Transverse colon (tissue), 4 donors: ENCODE results near the gene KRT1.

ENCODE experiments used
- EP300 ChIP-seq: sonication (generic); formaldehyde crosslinking; IDR thresholded peaks from one replicate; pipeline ENCODE4 v1.6.1; 2017; ENCODE audit warnings: antibody characterized with exemption, low read depth
- POLR2A ChIP-seq: fragments of 450-650 bp; IDR thresholded peaks from one replicate; pipeline ENCODE4 v1.6.1; 2016; ENCODE audit warnings: antibody characterized with exemption, mild to moderate bottlenecking, moderate library complexity
- POLR2AphosphoS5 ChIP-seq, 3 donors: sonication (generic); formaldehyde crosslinking; IDR thresholded peaks; one replicate each; pipeline ENCODE4 v1.6.1; 2016; ENCODE audit warnings: antibody characterized with exemption in 3 of 3
- TF ChIP-seq, protein P1 (sequence below), 5 experiments: fragments of 200-600 bp in 3 of 5; fragments of 450-650 bp in 2 of 5; sonication (generic) in 3 of 5; IDR thresholded peaks; 1 replicate in 2 of 5; 2 replicates in 3 of 5; pipeline ENCODE4 v1.5.1; 2016 to 2017; ENCODE audit warnings: antibody characterized with exemption in 5 of 5, inconsistent platforms in 3 of 5, mild to moderate bottlenecking in 2 of 5, moderate library complexity in 1 of 5

DNA sequence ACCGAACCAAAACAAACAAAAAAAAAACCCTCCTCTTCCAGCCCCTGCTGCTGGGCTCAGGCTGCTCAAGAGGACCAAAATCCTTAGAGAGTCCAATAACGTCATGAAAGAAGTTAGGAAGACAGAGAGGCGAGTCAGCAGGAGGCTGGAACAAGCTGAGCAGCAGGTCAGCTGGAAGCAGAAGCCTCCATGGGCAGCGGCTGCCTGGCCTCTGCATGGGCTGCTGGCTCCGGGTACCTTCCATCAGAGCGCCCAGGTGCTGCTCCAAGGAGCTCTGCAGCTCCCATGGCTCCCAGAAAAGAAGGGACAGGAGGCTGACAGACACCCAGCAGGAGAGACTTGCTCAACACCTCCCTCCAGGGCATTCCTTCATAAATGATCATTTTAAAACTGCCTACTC lies 25.0 kb downstream of the KRT1 start:
- TF ChIP-seq, protein P1, sequence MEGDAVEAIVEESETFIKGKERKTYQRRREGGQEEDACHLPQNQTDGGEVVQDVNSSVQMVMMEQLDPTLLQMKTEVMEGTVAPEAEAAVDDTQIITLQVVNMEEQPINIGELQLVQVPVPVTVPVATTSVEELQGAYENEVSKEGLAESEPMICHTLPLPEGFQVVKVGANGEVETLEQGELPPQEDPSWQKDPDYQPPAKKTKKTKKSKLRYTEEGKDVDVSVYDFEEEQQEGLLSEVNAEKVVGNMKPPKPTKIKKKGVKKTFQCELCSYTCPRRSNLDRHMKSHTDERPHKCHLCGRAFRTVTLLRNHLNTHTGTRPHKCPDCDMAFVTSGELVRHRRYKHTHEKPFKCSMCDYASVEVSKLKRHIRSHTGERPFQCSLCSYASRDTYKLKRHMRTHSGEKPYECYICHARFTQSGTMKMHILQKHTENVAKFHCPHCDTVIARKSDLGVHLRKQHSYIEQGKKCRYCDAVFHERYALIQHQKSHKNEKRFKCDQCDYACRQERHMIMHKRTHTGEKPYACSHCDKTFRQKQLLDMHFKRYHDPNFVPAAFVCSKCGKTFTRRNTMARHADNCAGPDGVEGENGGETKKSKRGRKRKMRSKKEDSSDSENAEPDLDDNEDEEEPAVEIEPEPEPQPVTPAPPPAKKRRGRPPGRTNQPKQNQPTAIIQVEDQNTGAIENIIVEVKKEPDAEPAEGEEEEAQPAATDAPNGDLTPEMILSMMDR (IDR thresholded peaks at IDR 0.05) = no peak
- TF ChIP-seq EP300 (no peak), POLR2A (no peak), POLR2AphosphoS5 (IDR thresholded peaks at IDR 0.05) (no peak)
